ENCODE results near the gene HSP90B1. TPM values are rescaled to one million over a fixed set of nuclear protein-coding genes. Genes with fewer than 3 reads are reported as not detected.

Gene HSP90B1
- total and polyA plus RNA-seq, 9 of the 15 experiments (the other 6 are each of a cell fraction or from before 2014, with no cell fraction given): 196 to 719 (median 557) TPM

DNA sequence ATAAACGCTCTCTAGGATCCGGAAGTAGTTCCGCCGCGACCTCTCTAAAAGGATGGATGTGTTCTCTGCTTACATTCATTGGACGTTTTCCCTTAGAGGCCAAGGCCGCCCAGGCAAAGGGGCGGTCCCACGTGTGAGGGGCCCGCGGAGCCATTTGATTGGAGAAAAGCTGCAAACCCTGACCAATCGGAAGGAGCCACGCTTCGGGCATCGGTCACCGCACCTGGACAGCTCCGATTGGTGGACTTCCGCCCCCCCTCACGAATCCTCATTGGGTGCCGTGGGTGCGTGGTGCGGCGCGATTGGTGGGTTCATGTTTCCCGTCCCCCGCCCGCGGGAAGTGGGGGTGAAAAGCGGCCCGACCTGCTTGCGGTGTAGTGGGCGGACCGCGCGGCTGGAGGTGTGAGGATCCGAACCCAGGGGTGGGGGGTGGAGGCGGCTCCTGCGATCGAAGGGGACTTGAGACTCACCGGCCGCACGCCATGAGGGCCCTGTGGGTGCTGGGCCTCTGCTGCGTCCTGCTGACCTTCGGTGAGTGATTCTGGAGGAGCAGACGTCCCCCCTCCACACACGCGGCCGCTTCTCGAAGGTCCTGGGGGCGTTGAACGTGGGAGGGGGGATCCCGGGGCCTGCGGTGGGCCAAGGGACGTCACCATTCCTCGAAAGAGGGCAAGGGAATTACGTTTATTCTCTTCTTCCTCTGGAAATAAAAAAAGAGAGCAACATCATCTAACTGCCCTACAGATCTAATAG, at the start of gene HSP90B1 (continued):
- TF ChIP-seq, protein P1, sequence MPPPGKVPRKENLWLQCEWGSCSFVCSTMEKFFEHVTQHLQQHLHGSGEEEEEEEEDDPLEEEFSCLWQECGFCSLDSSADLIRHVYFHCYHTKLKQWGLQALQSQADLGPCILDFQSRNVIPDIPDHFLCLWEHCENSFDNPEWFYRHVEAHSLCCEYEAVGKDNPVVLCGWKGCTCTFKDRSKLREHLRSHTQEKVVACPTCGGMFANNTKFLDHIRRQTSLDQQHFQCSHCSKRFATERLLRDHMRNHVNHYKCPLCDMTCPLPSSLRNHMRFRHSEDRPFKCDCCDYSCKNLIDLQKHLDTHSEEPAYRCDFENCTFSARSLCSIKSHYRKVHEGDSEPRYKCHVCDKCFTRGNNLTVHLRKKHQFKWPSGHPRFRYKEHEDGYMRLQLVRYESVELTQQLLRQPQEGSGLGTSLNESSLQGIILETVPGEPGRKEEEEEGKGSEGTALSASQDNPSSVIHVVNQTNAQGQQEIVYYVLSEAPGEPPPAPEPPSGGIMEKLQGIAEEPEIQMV (tag; conservative IDR thresholded peaks at IDR 0.05; ENCODE audit: low read depth): peak; percentile 65; the same call in 1 of the 2 replicates
- TF ChIP-seq MYC (IDR thresholded peaks at IDR 0.05; ENCODE audit: low read depth, low read length) (peak; percentile 90), MYC (CRISPR knock-in tag; IDR thresholded peaks at IDR 0.05; ENCODE audit: borderline replicate concordance, low read depth) (peak; percentile 89; the same call in 1 of the 2 replicates)

DNA sequence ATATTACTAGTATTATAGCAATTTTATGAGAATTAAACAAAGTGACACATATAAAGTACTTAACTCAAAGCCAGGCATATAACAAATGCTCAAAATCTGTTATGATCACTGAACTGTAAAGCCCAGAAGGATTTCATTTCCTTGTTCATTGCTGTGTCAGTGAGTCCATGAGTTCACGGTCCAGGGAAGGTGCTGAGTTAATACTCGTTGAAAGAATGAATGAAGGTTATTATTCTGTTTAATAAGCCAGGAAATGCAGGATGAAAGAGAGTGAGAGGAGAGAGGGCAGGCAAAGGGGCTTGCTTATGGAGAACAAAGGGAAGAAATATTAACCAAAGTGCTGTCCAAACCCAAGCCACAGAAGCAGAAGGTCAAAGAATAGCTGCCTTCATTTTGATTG, 48.9 kb upstream of the HSP90B1 start:
- Histone ChIP-seq H3K9ac (ENCODE audit: insufficient read depth in 1 of 2, low read depth in 2 of 2, low read length in 2 of 2) (no peak overlapping the region), H3K4me1 (replicated peaks in 1 of 2; ENCODE audit: control insufficient read depth in 2 of 2, insufficient read depth in 2 of 2, low read length in 2 of 2) (no peaks in the 10 kb centered on the region), H3K4me2 (ENCODE audit: insufficient read depth, low read length) (no peak overlapping the region), H3K27me3 (ENCODE audit: control insufficient read depth in 2 of 2, insufficient read depth in 2 of 2, low read length in 2 of 2) (peaks cover 9 to 19% of the 10 kb centered on the region in 2 experiments; a peak in 3 of 5 replicates), H3K27ac (ENCODE audit: extremely low read depth, low read depth, low read length) (no peak overlapping the region), H4K20me1 (replicated peaks; ENCODE audit: control insufficient read depth, insufficient read depth, low read length) (peaks cover 3% of the 10 kb centered on the region; the same call in 1 of the 2 replicates), H3K4me3 (no peak overlapping the region), H2AFZ (ENCODE audit: low read depth, low read length) (no peak overlapping the region), H3K9me3 (replicated peaks; ENCODE audit: control insufficient read depth, insufficient read depth, low read depth, low read length) (no peaks in the 10 kb centered on the region), H3K36me3 (ENCODE audit: control insufficient read depth, insufficient read depth, low read length) (no peaks in the 10 kb centered on the region), H3K79me2 (ENCODE audit: control insufficient read depth, insufficient read depth, low read length) (no peaks in the 10 kb centered on the region), H3K9me1 (ENCODE audit: control insufficient read depth, insufficient read depth, low read length) (no peaks in the 10 kb centered on the region)
- ATAC-seq: no peak
- no TSS peak for BruUV-seq (replicated peaks)
- DNase-seq (ENCODE audit: extremely low read depth in 1 of 4, low spot score in 3 of 4): no peak
- 0% methylated on average over 2 of the region's 2 CpGs for WGBS (ENCODE audit: insufficient coverage, low coverage, missing lambda C conversion rate)
- intact Hi-C loops (cut with micrococcal nuclease): loop anchor here (5.0 kb wide), 2 partner anchors 176 to 476 kb away; no protein-coding TSS in a partner anchor
- in situ Hi-C loops (cut with MboI): loop anchor here (10.0 to 25.0 kb wide), 2 partner anchors 224 to 1906 kb away; no protein-coding TSS in a partner anchor
- no peak for FAIRE-seq
- no peak for TF ChIP-seq GATA2 (CRISPR knock-in tag; IDR thresholded peaks at IDR 0.05)
- ChIA-PET CTCF (ENCODE audit: low intra/inter-chr PET ratio) (no interaction called here), POLR2A (no interaction called here)

Data from K562 (cell line).